HG02884 (cell line): ENCODE data around the gene DPP4.

Experiments used
- ATAC-seq: cut with Tn5 transposase; IDR thresholded peaks from one replicate; pipeline ENCODE4 v1.9.1; 2021; ENCODE audit warnings: mild to moderate bottlenecking, moderate library complexity; ENCODE audit not compliant: unreplicated experiment

The DPP4 gene

GRCh38 chr2:162073888-162074631 lies at the start of gene DPP4:
Gene DPP4, minus strand, starts transcription at chr2:162074215. Its CDS starts 234 bp downstream, at chr2:162073981.
- ATAC-seq = peak; percentile 81

DNA sequence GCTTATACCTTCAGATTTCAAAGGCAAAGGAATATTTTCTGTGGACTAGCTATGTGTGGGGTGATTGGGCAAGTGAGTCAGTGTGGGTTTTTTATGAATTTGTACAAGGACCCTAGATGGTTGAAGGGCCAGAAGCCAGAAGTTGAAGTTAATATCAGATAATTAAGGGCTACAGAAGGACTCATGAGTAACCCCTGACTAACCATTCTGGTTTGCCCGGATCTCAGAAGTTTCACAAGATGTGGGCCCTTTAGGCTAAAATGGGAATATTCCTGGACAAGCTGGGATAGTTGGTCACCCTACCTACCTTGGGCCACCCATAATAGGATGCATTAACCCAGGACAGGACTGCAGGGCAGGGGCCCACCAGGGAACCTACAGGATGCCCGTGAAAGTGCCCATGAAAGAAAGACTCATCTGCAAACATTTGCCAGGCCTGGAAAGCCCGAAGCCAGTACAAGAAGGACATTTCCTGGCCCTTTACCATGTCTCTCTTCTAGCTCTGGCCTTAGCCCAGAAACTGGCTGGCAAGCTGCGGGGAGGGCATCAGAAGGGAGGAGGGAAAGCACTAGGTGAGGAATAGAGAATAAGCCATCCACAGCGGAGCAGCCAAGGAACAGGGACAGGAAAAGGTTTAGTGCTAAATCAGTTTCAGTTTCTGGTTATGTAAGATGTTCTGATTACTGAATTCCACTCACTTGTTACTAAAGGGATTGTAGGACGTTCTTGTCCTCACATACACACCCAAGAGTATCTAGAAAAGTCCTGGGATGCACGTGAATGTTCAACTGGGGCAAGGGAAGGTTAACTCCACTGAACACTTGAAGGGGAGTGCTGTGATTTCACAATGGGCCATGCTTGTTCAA lies 44.4 kb upstream of the DPP4 start:
- ATAC-seq = no peak

DNA sequence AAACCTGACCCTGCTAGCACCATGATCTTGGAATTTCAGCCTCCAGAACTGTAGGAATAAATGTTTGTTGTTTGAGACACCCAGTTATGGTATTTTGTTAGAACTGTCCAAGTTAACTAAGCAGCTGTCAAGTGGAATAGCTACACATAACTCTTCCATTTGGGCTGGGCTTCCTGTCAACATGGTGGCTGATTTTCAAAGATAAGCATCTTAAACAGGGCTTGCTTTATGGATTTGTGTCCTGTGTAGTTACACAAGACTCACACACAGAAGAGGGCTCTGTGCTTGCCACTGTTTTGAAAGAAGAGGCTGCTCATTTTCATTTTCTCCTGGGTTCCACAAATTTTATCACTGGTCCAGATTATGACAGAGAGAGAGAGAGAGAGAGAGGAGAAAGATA lies 42.3 kb upstream of the DPP4 start:
- ATAC-seq = no peak

DNA sequence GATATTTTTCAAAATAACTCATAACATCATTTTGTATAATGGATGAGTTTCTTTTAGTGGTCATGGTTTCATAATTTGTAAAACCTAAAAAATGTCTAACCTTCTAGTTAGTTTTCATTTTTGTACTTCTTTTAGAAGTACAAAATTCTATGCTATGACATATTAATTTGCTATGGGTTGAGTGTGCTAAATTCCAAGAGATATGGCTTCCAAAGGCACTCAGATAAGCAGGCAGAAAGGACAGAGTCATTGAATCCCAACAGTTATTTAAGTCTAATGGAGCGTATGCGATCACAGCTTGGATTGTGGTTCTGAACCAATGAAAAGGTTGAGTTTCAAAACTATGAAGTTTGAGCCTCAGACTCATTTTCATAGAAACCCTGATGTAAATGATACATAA lies 41.1 kb upstream of the DPP4 start:
- ATAC-seq = no peak

DNA sequence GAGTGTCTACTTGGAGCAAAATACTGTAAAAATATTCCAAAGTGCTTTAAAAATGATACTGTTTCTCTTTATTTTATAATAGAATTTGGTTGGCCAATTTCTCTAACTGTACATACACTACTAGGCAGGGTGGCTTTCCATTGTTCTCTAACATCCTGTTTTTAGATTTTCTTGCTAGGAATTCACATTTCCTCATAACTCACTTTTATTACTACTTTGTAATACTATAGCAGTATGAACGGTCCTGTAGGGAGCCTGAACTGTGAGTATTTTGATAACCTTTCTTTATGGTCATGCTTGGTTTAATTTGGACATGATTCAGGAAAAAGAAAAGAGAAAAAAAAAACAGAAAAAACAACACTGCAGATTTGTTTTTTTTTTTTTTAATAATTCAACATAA lies 40.3 kb upstream of the DPP4 start:
- ATAC-seq = no peak

DNA sequence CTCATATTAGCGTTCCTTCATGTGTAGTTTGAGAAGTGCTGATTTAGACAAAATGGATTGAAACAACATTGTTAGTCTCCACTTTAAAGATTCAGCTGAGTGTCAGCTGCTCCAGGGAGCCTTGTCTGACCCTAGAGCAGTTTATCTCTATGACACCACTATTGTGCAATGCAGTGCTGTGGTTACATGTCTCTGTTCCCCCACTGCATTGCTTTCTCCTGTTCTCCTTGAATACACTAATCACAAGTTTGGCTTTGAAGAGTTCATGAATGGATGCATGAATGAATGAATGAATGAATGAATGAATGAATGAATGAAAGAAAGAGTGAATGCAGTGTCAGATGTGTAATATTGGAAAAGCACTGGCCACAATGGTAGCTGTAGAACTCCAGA lies 39.8 kb upstream of the DPP4 start:
- no peak for ATAC-seq

- ATAC-seq = no peak
These were observed 39.2 kb upstream of the DPP4 start for GRCh38 chr2:162113088-162113775.

DNA sequence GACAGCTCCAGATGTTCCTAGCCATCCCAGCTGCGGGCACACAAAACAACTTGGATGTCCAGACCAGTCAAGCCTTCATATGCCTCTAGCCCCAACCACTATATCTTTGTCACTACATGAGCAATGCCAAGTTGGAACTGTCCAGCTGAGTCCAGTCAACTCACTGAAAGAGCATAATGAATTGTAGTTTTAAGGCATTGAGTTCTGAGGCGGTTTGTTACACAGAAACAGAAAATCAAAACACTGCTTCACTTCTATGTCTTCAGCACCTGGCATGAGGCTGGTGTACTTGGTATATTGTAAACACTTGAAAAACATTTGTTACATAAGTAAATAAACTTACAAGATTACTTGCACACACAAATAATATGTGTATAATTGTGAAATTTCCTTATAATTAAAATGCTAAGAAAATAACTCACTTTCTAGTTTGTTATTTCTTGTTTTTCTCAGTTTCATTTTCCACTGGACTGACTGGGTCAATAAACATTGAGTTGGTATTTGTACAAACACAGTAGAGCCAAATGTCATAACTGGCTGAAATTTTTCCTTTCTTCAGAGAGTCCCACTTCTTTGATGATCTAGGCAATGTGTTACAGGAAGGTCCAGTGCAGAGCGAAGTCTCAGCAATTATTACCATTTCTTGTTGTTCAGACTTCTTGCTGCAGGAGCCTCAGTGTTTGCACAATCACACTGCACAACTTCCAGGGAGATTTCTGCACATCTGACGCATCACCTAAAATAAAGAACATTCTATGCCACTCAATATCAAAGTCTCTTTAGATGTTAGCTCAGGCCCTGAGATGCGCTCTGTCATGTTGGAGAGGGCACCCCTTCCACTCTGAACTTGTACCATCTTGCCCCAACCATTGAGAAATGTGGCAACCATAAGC lies 38.2 kb upstream of the DPP4 start:
- ATAC-seq = no peak

DNA sequence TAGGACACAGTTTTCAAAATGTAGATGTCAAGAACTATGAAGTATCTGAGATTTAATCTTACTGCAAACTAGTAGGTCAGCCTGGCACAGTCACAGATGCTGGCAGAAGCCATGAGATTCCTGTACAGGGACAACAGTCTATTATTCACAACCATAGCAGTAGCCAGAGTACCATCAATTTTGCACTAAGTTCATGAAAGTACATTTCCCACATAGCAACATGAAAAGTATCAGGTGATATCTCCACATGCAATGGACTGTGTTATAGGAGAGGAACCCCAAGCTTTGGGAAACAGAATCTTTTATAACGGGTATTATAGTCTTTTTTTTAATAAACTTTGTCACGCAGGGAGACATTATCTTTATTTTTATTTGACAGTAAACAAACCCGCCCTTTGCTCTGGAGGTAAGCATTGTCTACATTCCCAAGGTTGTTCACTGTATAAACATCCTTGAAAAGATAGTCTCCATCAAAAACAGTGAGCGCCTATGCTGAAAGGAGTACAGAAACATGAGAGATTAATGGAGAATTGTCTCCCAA lies 33.4 kb upstream of the DPP4 start:
- no peak for ATAC-seq

GRCh38 chr2:162106746-162107145 lies 32.7 kb upstream of the DPP4 start:
- no peak for ATAC-seq

DNA sequence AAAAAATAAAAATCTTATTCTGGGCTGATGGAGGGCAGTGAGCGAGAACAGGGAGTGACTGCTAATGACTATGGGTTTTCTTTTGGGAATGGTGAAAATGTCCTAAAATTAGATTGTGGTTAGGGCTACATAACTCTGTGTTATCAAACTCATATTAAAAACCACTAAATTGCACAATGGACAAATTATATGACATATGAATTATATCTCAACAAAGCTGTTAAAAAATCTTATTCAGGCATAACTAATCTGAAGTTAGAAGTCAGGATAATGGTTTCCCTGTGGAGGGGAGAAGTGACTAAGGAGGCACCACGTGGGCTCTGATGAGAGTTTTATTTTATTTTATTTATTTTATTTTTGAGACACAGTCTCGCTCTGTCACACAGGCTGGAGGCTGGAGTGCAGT lies 32.1 kb upstream of the DPP4 start:
- ATAC-seq = no peak

DNA sequence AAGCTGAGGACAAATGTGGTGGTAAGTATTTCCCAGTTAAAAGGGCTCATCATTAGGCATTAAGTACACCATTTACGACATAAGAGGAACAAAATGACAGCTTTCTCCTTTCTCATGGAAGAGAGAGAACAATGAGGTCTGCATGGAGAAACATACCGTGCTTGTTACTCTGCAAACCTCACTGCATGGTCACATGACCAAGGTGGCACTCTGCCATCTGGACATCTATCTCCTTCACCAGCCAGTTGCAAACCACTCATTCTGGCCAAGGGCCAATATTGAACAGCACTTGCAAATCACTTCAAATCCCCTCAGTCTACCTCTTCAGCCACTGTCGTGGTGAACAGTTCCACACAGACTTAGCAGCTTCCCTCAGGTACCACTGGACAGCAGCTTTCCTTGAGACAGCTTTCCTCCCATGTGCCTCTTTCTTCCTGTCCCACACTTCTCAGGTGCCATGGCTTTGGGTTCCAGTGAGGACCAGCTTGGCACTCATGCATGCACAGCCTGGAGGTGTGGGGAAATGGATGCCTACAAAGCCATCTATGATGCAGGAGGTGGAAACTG lies 29.5 kb upstream of the DPP4 start:
- ATAC-seq = no peak

- no peak for ATAC-seq
These were observed 26.6 kb upstream of the DPP4 start for GRCh38 chr2:162100579-162100978.

DNA sequence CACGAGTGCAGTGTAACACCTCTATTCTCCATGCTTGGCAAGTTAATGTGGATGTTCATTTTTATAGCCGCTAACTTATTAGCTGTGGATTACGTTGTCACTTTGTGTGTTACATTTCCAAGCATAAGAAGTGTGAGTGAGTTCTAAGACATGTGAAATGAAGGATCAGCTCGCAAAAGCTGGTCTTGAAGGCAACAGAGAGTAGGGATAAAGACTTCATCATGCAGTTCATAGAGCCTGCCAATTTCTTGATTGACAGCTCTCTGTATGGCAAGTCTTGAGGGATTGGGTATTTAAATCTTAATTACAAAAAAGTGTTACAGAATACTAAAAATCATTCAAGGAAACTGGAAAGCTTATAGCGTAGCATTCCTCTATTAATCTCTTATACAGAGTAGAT lies 25.8 kb upstream of the DPP4 start:
- ATAC-seq = no peak

- ATAC-seq = no peak
These were observed 18.9 kb upstream of the DPP4 start for GRCh38 chr2:162092658-162093556.

DNA sequence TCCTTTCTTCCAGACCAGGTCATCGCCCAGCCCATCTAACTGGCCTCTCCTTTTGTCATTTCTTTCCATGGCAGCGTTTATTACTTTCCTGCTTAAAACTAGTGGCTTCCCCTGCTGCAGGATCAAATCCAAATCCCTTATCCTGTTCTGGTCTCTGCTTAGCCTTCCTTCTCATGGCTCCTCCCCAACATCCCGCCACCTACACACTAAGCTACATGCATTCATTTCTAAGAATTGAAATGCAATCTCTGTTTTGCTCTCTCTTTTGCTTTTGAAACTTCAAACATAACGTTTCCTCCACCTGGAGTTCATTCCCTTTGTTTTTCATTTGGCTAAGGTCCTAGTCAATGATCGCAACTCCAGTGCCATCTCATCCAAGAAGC lies 18.0 kb upstream of the DPP4 start:
- no peak for ATAC-seq

DNA sequence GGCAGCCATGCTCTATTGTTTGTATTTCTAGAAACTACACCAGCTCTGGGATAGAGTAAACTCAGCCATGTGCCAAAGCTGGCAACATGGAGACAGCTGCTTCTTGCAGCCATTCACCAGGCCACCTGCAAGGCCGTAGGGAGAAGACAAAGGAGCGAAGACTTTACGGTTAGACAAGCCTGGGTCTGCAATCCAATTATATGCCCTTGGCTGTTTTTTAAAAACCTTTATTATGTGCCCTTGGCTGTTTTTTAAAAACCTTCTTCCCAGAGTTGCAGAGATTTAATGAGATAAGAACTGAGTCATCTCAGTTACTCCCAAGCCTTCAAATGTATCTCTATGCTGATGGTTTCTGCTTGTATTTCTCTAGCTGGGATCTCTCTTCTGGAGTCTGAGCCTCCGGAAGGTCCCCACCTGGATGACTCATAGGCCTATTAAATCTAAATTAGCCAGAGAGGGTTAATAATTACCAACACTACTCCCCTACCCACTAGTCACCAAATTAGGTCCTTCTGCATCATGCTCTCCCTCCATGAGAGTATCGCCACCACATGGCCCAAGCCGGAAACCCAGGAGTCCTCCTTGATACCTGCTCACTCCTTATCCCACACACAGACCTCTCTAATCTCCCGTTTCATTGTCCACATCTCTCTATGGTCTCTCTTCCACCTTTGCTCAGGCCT lies 17.5 kb upstream of the DPP4 start:
- no peak for ATAC-seq

- no peak for ATAC-seq
These were observed 16.1 kb upstream of the DPP4 start for GRCh38 chr2:162090109-162090508.

DNA sequence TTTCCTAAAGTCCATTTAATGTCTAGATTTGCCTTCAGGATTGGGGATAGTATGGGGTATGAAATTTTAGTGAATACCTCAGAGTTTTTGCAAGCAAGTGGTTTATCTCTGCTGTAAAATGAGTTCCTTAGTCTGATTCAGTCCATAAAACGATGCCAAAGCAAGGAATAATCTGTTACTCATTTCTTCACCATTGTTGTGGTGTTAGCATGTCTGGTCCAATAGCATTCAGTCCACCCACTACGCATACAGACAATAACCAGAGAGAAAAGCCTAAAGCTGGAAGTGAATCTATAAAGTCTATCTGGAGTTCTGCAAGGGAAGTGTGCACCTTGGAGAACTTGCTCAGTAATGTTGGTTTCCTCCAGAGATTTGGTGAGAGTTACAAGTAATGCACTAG lies 12.9 kb upstream of the DPP4 start:
- no peak for ATAC-seq
